ENCODE results near the gene MALRD1.

Gene MALRD1

GRCh38 chr10:19111501-19112267, 63.1 kb downstream of the MALRD1 start:
- no peak for DNase-seq

- no peak for DNase-seq
Observed at GRCh38 chr10:19117438-19117837, 68.8 kb downstream of the MALRD1 start.

- no peak for DNase-seq
Observed at GRCh38 chr10:19119191-19119590, 70.6 kb downstream of the MALRD1 start.

GRCh38 chr10:19120381-19120908, 71.8 kb downstream of the MALRD1 start:
- DNase-seq = no peak

- DNase-seq = no peak
Observed at GRCh38 chr10:19133992-19134391, 85.4 kb downstream of the MALRD1 start.

GRCh38 chr10:19142967-19143366, 94.4 kb downstream of the MALRD1 start:
- no peak for DNase-seq

GRCh38 chr10:19144206-19144605, 95.6 kb downstream of the MALRD1 start:
- DNase-seq = no peak

GRCh38 chr10:19154375-19154774, 105.8 kb downstream of the MALRD1 start:
- no peak for DNase-seq

- DNase-seq = no peak
Observed at GRCh38 chr10:19158358-19158757, 109.8 kb downstream of the MALRD1 start.

GRCh38 chr10:19158870-19159269, 110.3 kb downstream of the MALRD1 start:
- DNase-seq = no peak

GRCh38 chr10:19164461-19164860, 115.9 kb downstream of the MALRD1 start:
- DNase-seq = no peak

GRCh38 chr10:19168584-19168983, 120.0 kb downstream of the MALRD1 start:
- DNase-seq = no peak

GRCh38 chr10:19169041-19169440, 120.4 kb downstream of the MALRD1 start:
- no peak for DNase-seq

GRCh38 chr10:19169684-19170083, 121.1 kb downstream of the MALRD1 start:
- DNase-seq = no peak

- no peak for DNase-seq
Observed at GRCh38 chr10:19178675-19179074, 130.1 kb downstream of the MALRD1 start.

GRCh38 chr10:19184891-19185290, 136.3 kb downstream of the MALRD1 start:
- no peak for DNase-seq

- no peak for DNase-seq
Observed at GRCh38 chr10:19194866-19195265, 146.3 kb downstream of the MALRD1 start.

- DNase-seq = no peak
Observed at GRCh38 chr10:19195698-19196097, 147.1 kb downstream of the MALRD1 start.

GRCh38 chr10:19200211-19200610, 151.6 kb downstream of the MALRD1 start:
- no peak for DNase-seq

GRCh38 chr10:19204246-19204917, 155.8 kb downstream of the MALRD1 start:
- DNase-seq = no peak

GRCh38 chr10:19209319-19209718, 160.7 kb downstream of the MALRD1 start:
- DNase-seq = no peak

- no peak for DNase-seq
Observed at GRCh38 chr10:19212590-19212989, 164.0 kb downstream of the MALRD1 start.

GRCh38 chr10:19221216-19221615, 172.6 kb downstream of the MALRD1 start:
- DNase-seq = no peak

GRCh38 chr10:19226025-19226424, 177.4 kb downstream of the MALRD1 start:
- no peak for DNase-seq

Measured in stimulated activated CD4-positive, alpha-beta T cell treated with anti-CD3 and anti-CD28 coated beads, Interleukin-4, amount 100 ng/mL, for 4 hours (primary cell).